Kidney (tissue), 14 donors: Measurements from ENCODE around the gene CAP2. TPM values are rescaled to one million over a fixed set of nuclear protein-coding genes. Genes with fewer than 3 reads are reported as not detected.

Experiments used
- DNase-seq, 5 donors: peaks; one replicate each; pipeline ENCODE4 v3.0.0-alpha.2; 2013 to 2020
- FAIRE-seq: peaks from 2 replicates; lab custom pipeline; 2012; peaks lifted over from hg19 to GRCh38; lab: Jason Lieb, UNC
- H3K27ac ChIP-seq, 2 donors: one replicate each; pipeline ENCODE4 v1.7.0; 2013; ENCODE audit warnings: low read depth in 2 of 2, low read length in 2 of 2, inconsistent platforms in 1 of 2
- H3K27me3 ChIP-seq: one replicate; pipeline ENCODE4 v1.7.1; 2013; ENCODE audit warnings: low read length, inconsistent platforms; ENCODE audit not compliant: control insufficient read depth, insufficient read depth
- H3K36me3 ChIP-seq, 3 donors: one replicate each; pipeline versions ENCODE4 v1.7.0 to v1.7.1; 2013; ENCODE audit warnings: low read length in 3 of 3, control low read depth in 1 of 3, inconsistent platforms in 1 of 3; ENCODE audit not compliant: insufficient read depth in 3 of 3, control insufficient read depth in 2 of 3
- H3K4me1 ChIP-seq, 3 donors: one replicate each; pipeline versions ENCODE4 v1.7.0 to v1.7.1; 2013; ENCODE audit warnings: low read length in 3 of 3, inconsistent platforms in 1 of 3, low read depth in 1 of 3; ENCODE audit not compliant: control insufficient read depth in 2 of 3, insufficient read depth in 2 of 3
- H3K4me3 ChIP-seq, 3 donors: one replicate each; pipeline versions ENCODE4 v1.7.0 to v1.8.1; 2013; ENCODE audit warnings: low read length in 3 of 3, control low read depth in 1 of 3, inconsistent platforms in 1 of 3
- H3K9ac ChIP-seq, 3 donors: one replicate each; pipeline versions ENCODE4 v1.7.0 to v1.7.1; 2013; ENCODE audit warnings: low read length in 3 of 3, control low read depth in 1 of 3, inconsistent platforms in 1 of 3
- H3K9me3 ChIP-seq, 3 donors: one replicate each; pipeline versions ENCODE4 v1.7.0 to v1.7.1; 2013; ENCODE audit warnings: low read length in 3 of 3, control low read depth in 1 of 3, inconsistent platforms in 1 of 3; ENCODE audit not compliant: control insufficient read depth in 2 of 3, insufficient read depth in 1 of 3
- intact Hi-C: fragments of 100-400 bp; cut with DNase I; formaldehyde crosslinking; loops from one replicate; pipeline ENCODE4 v1.11.1; 2022
- polyA plus RNA-seq: library from polyadenylated mRNA; stranded (reverse); fragments of 350-450 nt; fragmentation: Illumina TruSeq; extraction: RNeasy Lipid Tissue Mini Kit (QIAGEN cat#74804); gene quantifications from one replicate; pipeline ENCODE4 v1.2.3, GENCODE V29; 2014; ENCODE audit warnings: low read depth, low replicate concordance; ENCODE audit not compliant: insufficient read depth
- total RNA-seq: library from RNA; stranded (reverse); fragmentation: NEBNext Ultra II Directional; extraction: Animal tissue kit (Norgen Biotek cat#: 25700); gene quantifications from one replicate; pipeline ENCODE4 v1.2.1, GENCODE V29; 2021
- TF ChIP-seq, protein P1 (sequence below): IDR thresholded peaks from 3 replicates; pipeline ENCODE4 v1.5.1; 2012; ENCODE audit warnings: mild to moderate bottlenecking, moderate library complexity, borderline replicate concordance; ENCODE audit not compliant: insufficient read depth; ENCODE audit errors: extremely low read depth
- donor health status: control.
- donor health status: control.
- donor health status: control.
- donor health status: control.
- donor health status: control.
- donor health status: DM: yes; HTN: yes; CAD: no.
- donor health status: Normal renal cell carcinoma (clear cell type).

The CAP2 gene
- total and polyA plus RNA-seq, 2 donors from 2014 or later: 9.8 to 15.7 TPM

DNA sequence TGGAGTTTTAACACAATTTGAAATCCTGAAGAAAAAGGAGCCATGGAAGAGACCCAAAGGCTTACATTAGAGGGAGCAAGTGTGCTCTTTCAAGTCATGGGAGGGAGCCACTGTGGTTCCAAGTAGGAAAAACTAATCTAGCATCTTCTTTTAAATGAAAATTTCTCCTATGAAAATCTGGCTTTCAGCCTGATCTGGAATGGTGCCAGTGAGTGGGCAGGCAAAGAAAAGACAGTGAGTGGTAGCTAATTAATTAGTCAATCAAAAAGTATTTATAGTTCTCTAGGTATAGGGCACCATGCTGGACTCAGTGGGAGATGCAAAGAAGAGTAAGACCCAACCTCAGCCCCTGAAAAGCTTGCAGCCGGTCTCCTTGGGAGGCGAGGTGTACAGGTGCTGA, 21.9 kb downstream of the CAP2 start:
- FAIRE-seq (no peak), DNase-seq (no peak)
- H3K9me3 ChIP-seq: no peaks in the 10 kb centered on the region
- no peaks in the 10 kb centered on the region for H3K4me1 ChIP-seq
- intact Hi-C loops: no loop called here
- no peak overlapping the region for H3K27ac ChIP-seq
- no peak overlapping the region for H3K9ac ChIP-seq
- no peak overlapping the region for H3K4me3 ChIP-seq
- H3K27me3 ChIP-seq: no peaks in the 10 kb centered on the region
- no peaks in the 10 kb centered on the region for H3K36me3 ChIP-seq
- TF ChIP-seq, protein P1, sequence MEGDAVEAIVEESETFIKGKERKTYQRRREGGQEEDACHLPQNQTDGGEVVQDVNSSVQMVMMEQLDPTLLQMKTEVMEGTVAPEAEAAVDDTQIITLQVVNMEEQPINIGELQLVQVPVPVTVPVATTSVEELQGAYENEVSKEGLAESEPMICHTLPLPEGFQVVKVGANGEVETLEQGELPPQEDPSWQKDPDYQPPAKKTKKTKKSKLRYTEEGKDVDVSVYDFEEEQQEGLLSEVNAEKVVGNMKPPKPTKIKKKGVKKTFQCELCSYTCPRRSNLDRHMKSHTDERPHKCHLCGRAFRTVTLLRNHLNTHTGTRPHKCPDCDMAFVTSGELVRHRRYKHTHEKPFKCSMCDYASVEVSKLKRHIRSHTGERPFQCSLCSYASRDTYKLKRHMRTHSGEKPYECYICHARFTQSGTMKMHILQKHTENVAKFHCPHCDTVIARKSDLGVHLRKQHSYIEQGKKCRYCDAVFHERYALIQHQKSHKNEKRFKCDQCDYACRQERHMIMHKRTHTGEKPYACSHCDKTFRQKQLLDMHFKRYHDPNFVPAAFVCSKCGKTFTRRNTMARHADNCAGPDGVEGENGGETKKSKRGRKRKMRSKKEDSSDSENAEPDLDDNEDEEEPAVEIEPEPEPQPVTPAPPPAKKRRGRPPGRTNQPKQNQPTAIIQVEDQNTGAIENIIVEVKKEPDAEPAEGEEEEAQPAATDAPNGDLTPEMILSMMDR: no peak

DNA sequence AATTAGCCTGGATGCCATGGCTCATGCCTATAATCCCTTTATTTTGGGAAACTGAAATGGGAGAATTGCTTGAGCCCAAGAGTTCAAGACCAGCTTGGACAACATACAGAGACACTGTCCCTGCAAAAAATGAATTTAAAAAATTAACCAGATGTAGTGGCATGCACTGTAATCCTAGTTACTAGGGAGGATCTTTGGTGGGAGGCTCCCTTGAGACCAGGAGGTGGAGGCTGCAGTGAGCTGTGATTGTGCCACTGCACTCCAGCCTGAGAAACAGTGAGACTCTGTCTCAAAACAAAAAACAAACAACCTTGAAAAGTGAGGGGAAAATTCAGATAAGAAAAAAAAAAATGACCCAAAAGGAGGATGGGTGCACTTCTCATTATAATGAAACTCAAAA, 23.4 kb downstream of the CAP2 start:
- Histone ChIP-seq H3K4me1 (no peaks in the 10 kb centered on the region), H3K4me3 (no peak overlapping the region), H3K27me3 (no peaks in the 10 kb centered on the region), H3K36me3 (no peaks in the 10 kb centered on the region), H3K9me3 (no peaks in the 10 kb centered on the region), H3K27ac (no peak overlapping the region), H3K9ac (no peak overlapping the region)
- intact Hi-C loops: no loop called here
- FAIRE-seq: no peak
- TF ChIP-seq, protein P1: no peak
- no peak for DNase-seq

DNA sequence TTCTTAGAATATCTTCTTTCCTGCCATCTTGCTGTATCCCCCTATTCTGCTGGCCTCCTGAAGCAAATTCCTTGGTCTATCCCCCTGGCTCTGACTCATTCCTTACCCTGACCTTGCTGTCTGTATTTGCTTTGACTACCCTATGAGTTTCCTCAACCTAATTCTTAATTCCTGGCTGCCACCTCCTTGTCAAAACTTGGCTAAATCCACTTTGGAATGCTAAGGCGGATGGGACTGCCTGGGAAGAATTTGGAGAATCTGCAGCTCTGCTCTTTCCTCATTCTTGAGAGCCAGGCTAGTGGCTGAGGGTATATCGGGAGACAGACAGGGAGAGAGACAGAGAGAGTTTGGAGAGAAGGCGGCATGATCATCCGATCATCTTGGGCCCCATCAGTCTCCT, 24.4 kb downstream of the CAP2 start:
- H3K27ac ChIP-seq: peak overlapping the region in 1 of 2 donors; percentile 4
- H3K27me3 ChIP-seq: no peaks in the 10 kb centered on the region
- no peaks in the 10 kb centered on the region for H3K36me3 ChIP-seq
- no peaks in the 10 kb centered on the region for H3K4me1 ChIP-seq
- no peak overlapping the region for H3K9ac ChIP-seq
- H3K9me3 ChIP-seq: no peaks in the 10 kb centered on the region
- intact Hi-C loops: no loop called here
- TF ChIP-seq, protein P1: no peak
- FAIRE-seq: no peak
- no peak overlapping the region for H3K4me3 ChIP-seq
- peak in 2 of 5 donors; percentile 2 to 8 for DNase-seq
